IPS DF 4.7 (cell line): Measurements from ENCODE around the gene TEX9.
"Not testable (repeated sequence)": the region's sequence is repeated elsewhere in the genome, so short reads cannot be mapped to it uniquely, and the experiment has no call there.

Experiments used
- DNase-seq: peaks from one replicate; pipeline ENCODE4 v3.0.0-alpha.2; 2013; ENCODE audit warnings: low spot score; ENCODE audit errors: extremely low read depth

TEX9 gene

GRCh38 chr15:56366211-56366610, 985 bp downstream of the TEX9 start:
- no peak for DNase-seq

DNA sequence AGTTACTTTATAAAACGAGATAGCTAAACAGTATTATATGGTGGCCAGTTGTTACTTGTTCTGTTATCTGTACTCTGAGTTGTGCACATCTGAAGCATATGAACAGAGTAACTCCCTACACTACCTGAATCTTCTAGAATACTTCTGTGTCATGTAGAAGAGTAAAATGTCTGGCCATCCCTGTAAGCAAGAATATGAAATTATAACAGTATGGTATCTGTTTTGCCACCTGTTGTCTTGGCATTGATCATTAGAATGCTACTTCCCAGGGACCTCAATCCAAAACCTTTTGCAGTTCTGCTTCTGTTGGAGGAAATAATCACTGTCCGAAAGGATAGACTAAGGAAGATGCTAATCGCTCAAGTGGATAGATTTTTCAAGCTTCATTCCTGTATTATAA, 1.9 kb downstream of the TEX9 start:
- no peak for DNase-seq

- DNase-seq = no peak
Observed at GRCh38 chr15:56369234-56369633, 4.0 kb downstream of the TEX9 start.

GRCh38 chr15:56371495-56372147, 6.4 kb downstream of the TEX9 start:
- DNase-seq = no peak

DNA sequence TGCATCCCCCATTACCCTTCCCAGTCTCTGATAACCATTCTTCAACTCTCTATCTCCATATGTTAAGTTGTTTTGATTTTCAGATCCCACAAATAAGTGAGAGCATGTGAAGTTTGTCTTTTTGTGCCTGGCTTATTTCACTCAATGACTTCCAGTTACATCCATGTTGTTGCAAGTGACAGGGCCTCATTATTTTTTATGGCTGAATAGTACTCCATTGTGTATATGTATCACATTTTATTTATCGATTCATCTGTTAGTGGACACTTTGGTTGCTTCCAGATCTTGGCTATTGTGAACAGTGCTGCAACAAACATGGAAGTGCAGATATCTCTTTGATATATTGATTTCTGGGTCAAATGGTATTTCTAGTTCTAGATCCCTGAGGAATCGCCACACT, 9.5 kb downstream of the TEX9 start:
- not testable (repeated sequence) for DNase-seq

- not testable (repeated sequence) for DNase-seq
Observed at GRCh38 chr15:56377822-56378221, 12.6 kb downstream of the TEX9 start.

DNA sequence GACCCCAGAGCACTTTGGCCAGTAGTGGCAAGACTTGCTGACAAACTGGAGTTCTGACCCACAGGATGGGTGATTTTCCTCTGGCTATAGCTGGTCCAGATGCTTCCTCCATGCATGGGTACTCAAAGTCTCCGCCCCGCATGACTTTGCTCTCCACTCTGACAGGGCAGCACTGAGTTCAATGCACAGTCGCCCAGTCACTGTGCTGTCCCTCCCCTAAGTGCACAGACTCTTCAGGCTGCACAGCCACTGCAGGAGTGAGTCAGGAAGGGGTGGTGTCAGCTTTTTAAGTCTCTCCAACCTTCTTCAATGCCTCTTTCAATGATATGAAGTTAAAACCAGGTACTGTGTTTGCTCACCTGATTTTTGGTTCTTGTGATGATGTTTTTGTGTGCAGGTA, 17.8 kb downstream of the TEX9 start:
- DNase-seq = no peak

DNA sequence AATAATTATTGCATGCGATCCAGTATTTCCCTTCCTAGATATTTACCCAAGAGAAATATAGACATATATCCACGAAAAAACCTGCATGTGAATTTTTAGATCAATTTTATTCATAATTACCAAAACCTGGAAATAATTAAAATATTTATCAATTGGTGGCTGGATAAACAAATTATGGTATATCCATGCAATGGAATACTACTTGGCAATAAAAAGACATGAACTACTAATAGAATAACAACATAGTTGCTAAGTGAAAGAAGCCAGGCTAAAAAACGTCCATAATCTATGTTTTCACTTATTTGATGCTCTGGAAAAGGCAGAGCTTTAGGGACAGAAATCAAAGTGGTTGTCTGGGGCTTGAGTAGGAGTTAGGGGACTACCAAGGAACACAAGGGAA, 20.7 kb downstream of the TEX9 start:
- no peak for DNase-seq

GRCh38 chr15:56390739-56391267, 25.6 kb downstream of the TEX9 start:
- no peak for DNase-seq

- no peak for DNase-seq
Observed at GRCh38 chr15:56393277-56393676, 28.1 kb downstream of the TEX9 start.

- DNase-seq = no peak
Observed at GRCh38 chr15:56394909-56395308, 29.7 kb downstream of the TEX9 start.

DNA sequence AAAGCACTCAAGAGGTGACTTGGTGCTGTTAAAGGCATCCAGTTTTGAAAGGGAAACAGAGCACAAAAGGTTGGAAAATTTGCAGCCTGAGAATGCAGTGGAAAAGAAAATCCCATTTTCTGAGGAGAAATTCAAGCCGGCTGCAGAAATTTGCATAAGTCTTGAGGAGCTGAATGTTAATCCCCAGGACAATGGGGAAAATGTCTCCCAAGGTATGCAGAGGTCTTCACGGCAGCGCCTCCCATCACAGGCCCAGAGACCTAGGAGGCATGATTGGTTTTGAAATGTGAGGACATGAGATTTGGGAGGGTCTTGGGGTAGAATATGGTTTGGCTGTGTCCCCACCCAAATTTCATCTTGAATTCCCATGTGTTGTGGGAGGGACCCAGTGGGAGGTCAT, 32.1 kb downstream of the TEX9 start:
- not testable (repeated sequence) for DNase-seq

- not testable (repeated sequence) for DNase-seq
Observed at GRCh38 chr15:56399209-56399608, 34.0 kb downstream of the TEX9 start.

DNA sequence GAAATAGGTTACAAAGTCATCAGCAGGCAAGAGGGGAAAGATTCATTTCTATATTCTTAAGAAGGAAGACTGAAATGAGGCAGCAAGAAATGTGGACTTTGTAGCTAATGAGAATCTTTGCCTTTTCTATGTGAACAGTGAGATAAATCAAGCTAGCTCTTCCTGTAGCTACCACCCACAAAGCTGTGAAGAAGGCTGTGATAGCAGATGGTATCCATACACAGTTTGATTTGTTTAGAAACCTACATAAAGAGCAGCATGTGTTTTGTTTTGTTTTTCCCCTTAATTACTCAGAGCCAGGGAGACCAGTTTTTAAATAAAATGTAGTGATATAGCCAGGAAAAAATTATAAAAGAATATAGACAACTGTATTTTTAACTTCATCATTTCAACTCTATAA, 45.5 kb downstream of the TEX9 start:
- DNase-seq = no peak

DNA sequence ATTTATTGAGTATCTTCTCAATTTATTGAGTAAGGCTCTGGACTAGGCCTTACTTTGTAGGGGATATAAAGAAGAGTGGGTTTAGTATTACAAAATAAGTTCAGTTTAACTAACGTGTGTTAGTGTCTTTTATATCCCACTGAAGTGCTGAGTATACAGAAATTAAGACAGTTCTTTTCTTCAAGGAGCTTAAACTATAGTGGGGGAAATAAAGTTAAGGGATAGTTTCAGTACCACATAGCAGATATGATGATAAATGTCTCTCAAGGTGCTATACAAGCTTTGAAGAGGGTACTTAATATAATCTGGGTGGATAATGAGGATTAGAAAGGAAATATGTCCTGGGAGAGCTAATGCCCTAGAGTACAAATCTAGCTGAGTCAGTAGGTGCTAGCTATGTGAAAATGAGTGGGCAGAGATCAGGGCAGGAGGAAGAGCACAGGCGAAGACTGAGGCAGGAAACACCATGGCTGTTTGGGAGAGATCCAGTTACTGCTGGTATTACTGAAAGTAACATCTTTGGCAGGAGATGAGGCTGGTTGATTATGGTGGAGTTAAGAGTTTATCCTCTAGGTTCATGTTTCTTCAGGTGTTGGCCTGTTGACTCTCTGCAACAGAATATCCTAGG, 46.0 kb downstream of the TEX9 start:
- no peak for DNase-seq

DNA sequence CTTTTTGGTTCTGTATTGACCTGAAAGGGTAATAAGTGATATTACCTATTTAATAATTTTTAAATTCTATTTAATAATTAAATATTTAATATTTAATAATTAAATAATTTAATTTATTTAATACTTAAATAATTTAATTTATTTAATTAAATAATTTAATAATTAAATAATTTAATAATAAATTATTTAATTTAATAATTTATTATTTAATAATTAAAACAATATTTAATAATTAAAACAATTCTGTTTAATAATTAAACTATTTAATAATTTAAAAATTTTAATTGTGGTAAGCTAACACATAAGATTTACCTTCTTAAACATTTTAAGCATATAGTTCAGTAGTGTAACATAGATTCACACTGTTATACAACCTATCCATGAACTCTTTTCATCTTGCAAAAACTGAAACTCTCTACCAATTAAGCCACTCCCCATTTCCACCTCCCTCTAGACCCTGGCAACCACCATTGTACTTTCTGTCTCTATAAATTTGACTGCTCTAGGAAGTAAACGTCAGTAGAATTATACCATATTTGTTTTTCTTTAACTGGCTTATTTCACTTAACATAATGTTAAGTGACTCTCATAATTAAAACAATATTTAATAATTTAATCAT, 48.0 kb downstream of the TEX9 start:
- DNase-seq = not testable (repeated sequence)

- no peak for DNase-seq
Observed at GRCh38 chr15:56425276-56425675, 60.0 kb downstream of the TEX9 start.

DNA sequence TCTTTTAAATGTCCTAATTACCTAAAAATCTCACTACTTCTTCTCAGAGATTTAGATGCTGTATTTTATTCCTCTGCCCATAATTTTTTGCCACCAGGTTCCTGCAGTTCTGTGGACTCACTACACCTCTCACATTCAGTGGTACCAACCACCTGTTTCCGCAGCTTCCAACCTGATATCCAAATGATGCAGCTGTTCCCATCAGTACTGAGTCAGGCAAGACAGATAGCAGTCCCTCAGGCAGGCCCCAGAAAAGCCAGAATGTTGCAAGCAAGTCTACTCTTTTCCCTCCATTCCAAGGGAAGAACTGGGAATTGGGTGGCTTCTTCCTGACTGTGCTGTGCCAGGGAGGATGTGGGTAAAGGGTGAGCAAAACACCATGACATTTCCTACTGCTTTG, 60.8 kb downstream of the TEX9 start:
- DNase-seq = no peak

- DNase-seq = no peak
Observed at GRCh38 chr15:56428821-56429458, 63.7 kb downstream of the TEX9 start.

GRCh38 chr15:56432304-56432703, 67.1 kb downstream of the TEX9 start:
- no peak for DNase-seq

GRCh38 chr15:56440214-56440770, 75.1 kb downstream of the TEX9 start:
- DNase-seq = no peak

DNA sequence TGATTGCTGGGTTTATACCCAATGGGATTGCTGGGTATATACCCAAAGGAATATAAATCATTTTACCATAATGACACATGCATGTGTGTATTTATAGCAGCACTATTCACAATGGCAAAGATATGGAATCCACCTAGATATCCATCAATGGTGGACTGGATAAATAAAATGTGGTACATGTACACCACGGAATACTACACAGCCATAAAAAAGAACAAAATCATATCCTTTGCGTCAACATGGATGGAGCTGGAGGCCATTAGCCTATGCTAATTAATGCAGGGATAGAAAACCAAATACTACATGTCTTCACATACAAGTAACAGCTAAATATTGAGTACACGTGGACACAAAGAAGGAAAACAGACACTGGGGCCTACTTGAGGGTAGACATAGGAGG, 77.1 kb downstream of the TEX9 start:
- DNase-seq = no peak
